Measurements from ENCODE around the gene PLEKHH2.
"Not testable (repeated sequence)": the region's sequence is repeated elsewhere in the genome, so short reads cannot be mapped to it uniquely, and the experiment has no call there.

PLEKHH2 gene

DNA sequence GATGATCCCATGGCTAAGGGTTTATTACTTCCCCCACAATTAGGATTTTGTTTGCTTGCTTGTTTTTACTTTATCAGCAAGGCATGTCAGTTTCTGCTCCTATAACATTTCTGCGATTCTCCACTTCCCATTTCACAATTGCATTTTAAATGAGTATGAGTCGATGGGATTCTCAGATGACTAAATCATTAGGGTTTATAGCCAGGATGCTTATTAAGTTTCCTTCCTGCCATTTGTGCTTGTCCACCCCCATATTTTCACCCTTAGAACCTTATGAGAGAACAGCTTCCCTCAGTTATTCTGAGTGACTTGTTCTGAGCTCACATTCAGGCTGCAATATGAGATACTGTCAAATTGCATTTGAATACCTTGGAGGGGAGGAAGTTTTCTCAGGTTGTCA, 77.1 kb downstream of the PLEKHH2 start:
- no peak overlapping the region for H3K4me3 ChIP-seq (ENCODE audit: low read depth, low read length)
- in situ Hi-C loops (cut with HindIII; ENCODE audit: low sequenced_read_pairs) = no loop called here
- TF ChIP-seq, protein P1, sequence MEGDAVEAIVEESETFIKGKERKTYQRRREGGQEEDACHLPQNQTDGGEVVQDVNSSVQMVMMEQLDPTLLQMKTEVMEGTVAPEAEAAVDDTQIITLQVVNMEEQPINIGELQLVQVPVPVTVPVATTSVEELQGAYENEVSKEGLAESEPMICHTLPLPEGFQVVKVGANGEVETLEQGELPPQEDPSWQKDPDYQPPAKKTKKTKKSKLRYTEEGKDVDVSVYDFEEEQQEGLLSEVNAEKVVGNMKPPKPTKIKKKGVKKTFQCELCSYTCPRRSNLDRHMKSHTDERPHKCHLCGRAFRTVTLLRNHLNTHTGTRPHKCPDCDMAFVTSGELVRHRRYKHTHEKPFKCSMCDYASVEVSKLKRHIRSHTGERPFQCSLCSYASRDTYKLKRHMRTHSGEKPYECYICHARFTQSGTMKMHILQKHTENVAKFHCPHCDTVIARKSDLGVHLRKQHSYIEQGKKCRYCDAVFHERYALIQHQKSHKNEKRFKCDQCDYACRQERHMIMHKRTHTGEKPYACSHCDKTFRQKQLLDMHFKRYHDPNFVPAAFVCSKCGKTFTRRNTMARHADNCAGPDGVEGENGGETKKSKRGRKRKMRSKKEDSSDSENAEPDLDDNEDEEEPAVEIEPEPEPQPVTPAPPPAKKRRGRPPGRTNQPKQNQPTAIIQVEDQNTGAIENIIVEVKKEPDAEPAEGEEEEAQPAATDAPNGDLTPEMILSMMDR (IDR thresholded peaks at IDR 0.05; ENCODE audit: low read depth, low read length) = no peak
- DNase-seq (ENCODE audit: low read depth, low spot score) = no peak

DNA sequence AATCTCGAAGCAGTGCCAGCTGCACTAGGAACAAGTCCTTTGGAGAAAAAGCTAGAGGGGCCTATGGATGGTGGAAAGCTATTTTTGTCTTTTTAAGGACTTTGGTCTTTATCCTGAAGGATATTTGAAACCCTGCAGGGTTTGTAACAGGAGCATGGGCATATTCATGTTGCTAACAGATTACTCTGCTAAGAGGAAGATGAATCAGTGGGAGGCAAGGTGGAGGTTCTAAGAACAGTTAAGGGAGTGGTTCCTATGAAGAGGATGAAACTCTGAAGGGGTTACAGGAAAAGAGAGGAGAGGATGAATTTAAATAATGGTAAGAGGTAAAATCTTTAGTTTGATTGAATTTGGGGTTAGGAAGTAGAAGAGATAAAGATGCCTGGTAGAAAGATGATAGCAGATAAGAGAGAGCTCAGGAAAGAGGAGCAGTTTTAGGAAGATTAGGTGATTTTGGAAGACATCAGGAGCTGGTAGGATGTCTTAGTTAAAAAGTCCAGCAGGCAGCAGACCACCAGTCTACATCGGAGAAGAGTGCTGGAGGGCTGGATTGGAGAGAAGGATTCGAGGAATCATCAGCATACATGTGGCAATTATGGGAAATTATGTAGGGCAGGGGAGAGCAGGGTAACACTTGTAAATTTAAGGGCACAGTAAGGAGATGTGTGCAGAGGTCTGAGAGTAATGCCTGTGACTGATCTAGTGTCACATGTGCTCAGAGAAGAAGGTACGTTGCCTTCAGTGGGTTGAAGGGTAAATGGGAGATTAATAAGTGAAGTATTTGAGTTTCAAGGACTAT, 78.4 kb downstream of the PLEKHH2 start:
- in situ Hi-C loops (cut with HindIII; ENCODE audit: low sequenced_read_pairs) = no loop called here
- TF ChIP-seq, protein P1 (IDR thresholded peaks at IDR 0.05; ENCODE audit: low read depth, low read length) = no peak
- no peak for DNase-seq (ENCODE audit: low read depth, low spot score)
- no peak overlapping the region for H3K4me3 ChIP-seq (ENCODE audit: low read depth, low read length)

DNA sequence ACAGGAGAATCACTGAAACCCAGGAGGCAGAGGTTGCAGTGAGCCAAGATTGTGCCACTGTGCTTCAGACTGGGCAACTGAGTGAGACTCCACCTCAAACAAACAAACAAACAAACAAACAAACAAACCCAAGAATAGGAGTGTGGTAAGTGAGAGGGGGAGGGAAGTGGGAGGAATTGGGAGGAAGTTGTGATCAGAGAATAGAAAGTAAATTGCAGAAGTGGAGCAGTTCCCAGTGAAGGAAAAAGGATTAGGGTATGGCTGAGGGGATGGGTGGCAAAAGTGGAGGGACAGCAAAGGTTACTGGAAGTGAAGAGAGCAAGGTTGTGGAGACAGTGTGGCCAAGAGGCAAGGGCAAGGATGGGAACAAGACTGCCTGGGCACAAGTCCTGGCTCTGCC, 80.3 kb downstream of the PLEKHH2 start:
- TF ChIP-seq, protein P1 (IDR thresholded peaks at IDR 0.05; ENCODE audit: low read depth, low read length) = no peak
- in situ Hi-C loops (cut with HindIII; ENCODE audit: low sequenced_read_pairs) = no loop called here
- DNase-seq (ENCODE audit: low read depth, low spot score) = no peak
- H3K4me3 ChIP-seq (ENCODE audit: low read depth, low read length) = no peak overlapping the region

DNA sequence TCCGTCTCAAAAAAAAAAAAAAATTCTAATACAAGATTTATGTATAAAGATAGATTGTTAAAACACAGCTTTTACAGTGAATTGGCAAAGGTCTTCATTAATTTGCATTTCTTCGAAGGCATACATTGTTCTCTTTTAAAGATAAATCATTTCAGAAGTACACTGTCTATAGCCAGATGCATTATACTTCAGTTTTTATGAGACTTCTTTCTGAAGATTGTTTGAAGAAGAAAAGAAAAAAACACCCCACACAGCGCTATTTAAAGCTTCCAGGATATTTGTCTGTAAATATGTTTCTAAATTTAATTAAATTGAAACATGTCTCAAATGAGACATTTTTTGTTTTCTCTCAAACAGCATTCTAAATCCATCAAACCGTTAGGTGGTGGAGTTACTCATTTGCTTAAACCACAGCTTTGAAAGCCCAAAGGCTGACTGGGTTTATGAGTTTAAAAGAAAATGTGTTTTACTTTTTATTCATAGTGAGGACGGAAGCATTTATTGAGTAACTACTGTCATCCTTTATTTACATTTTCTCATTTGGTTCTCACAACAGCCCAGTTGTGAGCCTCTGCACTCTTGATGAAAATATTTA, 81.6 kb downstream of the PLEKHH2 start:
- in situ Hi-C loops (cut with HindIII; ENCODE audit: low sequenced_read_pairs) = no loop called here
- TF ChIP-seq, protein P1 (IDR thresholded peaks at IDR 0.05; ENCODE audit: low read depth, low read length) = no peak
- DNase-seq (ENCODE audit: low read depth, low spot score) = no peak
- H3K4me3 ChIP-seq (ENCODE audit: low read depth, low read length) = no peak overlapping the region

DNA sequence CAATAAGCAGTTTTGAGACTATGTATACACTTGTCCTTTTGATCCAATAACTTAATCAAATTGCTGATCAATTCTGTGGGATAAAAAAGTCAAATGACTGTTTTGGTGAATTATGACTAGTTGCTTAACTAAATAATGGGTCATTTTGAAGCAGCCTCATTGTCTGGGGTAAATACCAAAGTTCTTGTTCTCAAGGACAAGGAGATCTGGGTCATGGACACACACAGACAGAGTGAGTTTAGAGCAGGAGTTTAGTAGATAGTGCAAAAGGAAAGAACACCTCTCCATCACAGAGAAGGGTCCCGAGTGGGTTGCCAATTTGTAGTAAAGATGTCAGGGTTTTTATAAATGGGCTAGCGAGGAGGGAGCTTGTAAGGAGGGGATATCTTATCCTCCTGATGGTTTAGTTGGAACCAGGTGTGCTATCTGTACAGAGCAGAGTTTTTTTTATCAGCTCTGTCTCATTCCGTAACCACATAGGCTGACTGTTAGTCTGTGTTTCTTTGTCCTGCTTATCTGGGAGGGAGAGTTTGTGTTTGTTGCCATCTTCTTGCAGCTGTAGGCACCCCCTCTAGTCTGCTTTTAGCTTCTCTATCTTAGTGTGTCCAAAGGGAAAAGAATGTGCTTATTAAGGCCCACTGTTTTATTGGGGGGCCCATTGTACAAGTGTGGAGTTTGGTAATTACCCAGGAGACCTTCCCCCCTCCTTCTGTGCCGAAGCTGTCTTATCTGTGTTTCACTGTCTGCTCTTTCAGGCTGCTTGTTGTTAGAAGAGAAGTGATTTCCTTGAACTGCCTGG, 87.9 kb downstream of the PLEKHH2 start:
- TF ChIP-seq, protein P1 (IDR thresholded peaks at IDR 0.05; ENCODE audit: low read depth, low read length) = no peak
- DNase-seq (ENCODE audit: low read depth, low spot score) = no peak
- H3K4me3 ChIP-seq (ENCODE audit: low read depth, low read length) = no peak overlapping the region
- in situ Hi-C loops (cut with HindIII; ENCODE audit: low sequenced_read_pairs) = no loop called here

DNA sequence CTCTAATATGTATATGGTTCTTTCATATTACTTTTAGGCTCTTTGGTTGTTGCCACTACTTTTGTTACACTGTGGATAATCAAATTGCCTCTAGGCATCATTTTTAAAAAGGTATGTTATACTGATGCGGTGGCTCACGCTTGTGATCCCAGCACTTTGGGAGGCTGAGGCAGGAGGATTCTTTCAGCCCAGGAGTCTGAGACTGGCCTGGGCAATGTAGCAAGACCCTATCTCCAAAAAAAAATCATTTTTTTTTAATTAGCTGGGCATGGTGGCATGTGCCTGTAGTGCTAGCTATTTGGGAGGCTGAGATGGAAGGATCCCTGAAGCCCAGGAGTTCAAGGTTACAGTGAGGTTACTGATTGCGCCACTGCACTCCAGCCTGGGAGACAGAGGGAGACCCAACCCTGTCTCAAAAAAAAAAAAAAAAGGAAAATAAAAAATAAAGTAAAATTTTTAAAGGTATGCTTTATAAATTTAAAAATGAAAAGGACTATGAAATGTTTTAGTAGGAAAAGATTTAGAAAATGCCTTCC, 88.7 kb downstream of the PLEKHH2 start:
- H3K4me3 ChIP-seq (ENCODE audit: low read depth, low read length) = no peak overlapping the region
- no peak for DNase-seq (ENCODE audit: low read depth, low spot score)
- in situ Hi-C loops (cut with HindIII; ENCODE audit: low sequenced_read_pairs) = no loop called here
- TF ChIP-seq, protein P1 (IDR thresholded peaks at IDR 0.05; ENCODE audit: low read depth, low read length) = no peak

DNA sequence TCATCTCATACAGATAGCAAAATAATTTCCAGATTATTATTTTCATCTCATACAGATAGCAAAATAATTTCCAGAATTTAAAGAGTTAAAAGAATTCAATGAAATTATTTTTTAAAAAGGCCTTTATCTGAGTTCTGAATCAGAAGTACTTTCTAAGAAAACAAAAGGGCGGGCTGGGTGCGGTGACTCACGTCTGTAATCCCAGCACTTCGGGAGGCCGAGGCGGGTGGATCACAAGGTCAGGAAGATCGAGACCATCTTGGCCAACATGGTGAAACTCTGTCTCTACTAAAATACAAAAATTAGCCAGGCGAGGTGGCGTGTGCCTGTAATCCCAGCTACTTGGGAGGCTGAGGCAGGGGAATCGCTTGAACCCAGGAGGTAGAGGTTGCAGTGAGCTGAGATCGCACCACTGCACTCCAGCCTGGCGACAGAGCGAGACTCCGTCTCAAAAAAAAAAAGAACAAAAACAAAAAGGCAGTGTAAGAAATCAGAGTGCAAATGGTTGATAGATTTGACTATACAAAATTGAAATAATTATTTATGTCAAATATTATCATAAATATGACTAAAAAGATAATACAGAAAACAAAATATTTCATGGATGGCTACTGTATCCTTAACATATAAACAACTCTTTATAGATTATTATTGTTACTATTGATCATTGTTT, 90.0 kb downstream of the PLEKHH2 start:
- in situ Hi-C loops (cut with HindIII; ENCODE audit: low sequenced_read_pairs); H3K4me3 ChIP-seq (ENCODE audit: low read depth, low read length): not testable (repeated sequence)
- DNase-seq (ENCODE audit: low read depth, low spot score) = peak; percentile 42
